NCI-H226 (cell line): Measurements from ENCODE around the gene FADS3.

Experiments
- DNase-seq: peaks from one replicate; pipeline ENCODE4 v3.0.0-alpha.2; 2015

The FADS3 gene

GRCh38 chr11:61913699-61914395 is 22.5 kb upstream of the FADS3 start:
- no peak for DNase-seq

DNA sequence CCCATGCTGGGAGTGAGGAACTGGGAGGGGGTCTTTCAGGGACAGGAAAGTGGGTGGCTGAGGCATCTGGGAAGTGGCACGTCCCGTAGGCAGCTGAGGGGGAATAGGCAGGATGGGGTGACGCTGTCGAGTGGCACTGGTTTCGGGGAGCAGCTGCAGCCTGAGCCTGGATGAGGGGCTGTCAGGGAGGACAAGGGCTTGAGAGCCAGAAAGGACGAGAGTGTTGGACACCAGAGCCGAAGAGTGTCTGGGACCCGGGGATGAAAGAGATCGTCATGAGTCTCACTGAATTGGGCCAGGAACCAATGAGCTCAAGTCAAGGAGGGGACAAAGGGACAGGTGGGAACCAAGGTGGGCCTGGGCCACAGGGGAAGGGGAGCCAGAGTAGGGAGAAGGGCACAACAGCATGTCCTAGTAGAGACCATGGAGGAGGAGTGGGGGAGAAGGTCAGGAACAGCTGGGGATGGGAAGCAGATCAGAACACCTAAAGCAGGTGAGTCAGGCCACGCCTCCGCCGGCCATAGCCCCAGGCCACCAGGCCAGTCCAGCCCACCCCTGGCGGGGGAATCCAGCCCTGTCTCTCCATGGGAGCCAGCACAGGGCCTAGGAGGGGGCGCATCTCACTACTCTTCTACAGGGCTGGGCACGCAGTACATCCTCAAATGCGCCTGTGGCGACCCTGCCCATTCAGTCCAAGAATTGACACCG is 21.8 kb upstream of the FADS3 start:
- DNase-seq, result no peak

DNA sequence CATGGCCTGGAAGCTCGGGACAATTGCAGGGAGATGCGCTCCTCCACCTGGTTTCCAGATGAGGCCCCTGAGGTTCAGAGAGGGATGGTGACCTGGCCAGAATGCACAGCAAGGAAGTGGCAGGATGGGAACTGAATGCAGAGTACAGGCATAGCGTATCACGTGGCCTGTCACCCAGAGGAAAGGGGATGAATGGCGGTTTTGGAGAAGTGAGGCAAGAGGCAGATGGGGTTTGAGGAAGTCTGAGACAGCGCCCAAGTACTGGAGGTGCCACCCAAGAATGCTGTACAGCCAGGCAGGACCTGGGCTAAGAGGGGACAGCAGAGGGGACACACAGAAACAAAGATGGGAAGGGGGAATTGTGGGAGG is 21.2 kb upstream of the FADS3 start:
- DNase-seq, result no peak

GRCh38 chr11:61911701-61912529 is 20.6 kb upstream of the FADS3 start:
- DNase-seq, result no peak

DNA sequence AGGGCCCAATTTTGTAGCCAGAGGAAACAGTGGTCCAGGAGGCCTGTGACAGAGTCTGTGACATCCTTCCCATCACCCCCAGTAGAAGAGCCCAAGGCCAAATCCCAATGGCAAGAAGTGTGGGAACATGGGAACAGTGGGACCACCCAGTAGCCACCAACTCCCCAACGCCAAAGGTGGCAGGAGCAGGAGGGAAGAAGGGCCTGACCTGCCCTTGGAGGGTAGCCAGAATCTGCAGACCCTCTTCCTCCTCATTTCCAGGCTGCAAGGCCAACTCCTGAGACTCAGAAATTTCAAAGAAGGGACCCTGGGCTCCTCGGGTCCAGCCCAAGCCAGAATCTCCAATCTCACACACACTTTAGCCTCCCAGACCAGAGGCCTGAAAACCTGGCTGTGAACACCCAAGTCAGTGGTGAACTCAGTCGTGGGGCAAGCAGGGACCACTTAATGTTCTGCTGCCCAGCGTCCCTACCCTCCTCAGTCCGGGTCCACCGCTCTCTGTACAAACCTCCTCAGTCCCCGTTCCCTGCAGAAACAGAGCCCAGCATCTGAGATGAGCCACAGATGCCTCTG is 19.9 kb upstream of the FADS3 start:
- no peak for DNase-seq

GRCh38 chr11:61910187-61911127 is 19.1 kb upstream of the FADS3 start:
- no peak for DNase-seq

- DNase-seq, result no peak
These were observed 17.5 kb upstream of the FADS3 start for GRCh38 chr11:61908730-61909316.

GRCh38 chr11:61907871-61908729 is 16.8 kb upstream of the FADS3 start:
- no peak for DNase-seq

DNA sequence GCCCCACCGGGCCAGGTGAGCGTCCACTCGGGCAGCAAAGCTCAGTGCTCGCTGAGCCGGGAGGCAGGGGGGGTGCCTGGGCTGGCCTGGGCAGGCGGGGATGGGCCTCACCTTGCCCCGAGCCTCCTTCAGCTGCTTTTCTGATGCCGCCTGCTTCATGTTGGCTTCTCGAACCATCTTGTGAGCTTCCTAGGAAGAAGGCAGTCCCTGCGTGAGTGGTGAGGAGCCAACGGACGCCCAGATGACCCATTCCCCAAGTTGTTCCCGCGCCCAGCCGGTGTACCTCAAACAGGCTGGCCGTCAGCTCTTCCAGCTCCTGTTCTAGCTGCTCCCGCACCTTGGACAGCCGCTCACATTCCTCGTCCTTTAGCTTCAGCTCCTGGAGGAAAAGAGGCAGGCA is 15.9 kb upstream of the FADS3 start:
- DNase-seq, result no peak

GRCh38 chr11:61906522-61906909 is 15.2 kb upstream of the FADS3 start:
- no peak for DNase-seq

GRCh38 chr11:61905801-61906521 is 14.6 kb upstream of the FADS3 start:
- DNase-seq, result no peak

- no peak for DNase-seq
These were observed 13.8 kb upstream of the FADS3 start for GRCh38 chr11:61905067-61905696.

GRCh38 chr11:61904539-61905048 is 13.2 kb upstream of the FADS3 start:
- no peak for DNase-seq

DNA sequence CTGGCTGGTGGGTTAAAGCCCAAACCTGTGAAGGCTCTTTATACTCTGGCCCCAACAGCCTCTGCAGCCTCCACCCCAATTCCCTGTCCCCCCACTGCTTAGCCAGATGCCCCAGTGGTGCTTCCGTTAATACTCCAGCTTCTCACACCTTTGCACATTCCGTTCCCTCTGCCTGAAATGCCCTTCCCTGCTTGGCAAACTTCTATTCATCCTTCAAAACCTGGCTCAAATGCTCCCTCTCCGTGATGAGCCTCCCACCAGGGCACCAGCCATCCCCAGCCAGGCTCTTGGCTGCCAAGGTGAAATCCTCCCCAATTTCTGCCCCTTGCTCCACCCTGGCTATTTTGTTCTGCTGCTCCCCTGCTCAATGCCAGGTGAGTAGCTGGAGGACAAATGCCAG is 12.5 kb upstream of the FADS3 start:
- no peak for DNase-seq

DNA sequence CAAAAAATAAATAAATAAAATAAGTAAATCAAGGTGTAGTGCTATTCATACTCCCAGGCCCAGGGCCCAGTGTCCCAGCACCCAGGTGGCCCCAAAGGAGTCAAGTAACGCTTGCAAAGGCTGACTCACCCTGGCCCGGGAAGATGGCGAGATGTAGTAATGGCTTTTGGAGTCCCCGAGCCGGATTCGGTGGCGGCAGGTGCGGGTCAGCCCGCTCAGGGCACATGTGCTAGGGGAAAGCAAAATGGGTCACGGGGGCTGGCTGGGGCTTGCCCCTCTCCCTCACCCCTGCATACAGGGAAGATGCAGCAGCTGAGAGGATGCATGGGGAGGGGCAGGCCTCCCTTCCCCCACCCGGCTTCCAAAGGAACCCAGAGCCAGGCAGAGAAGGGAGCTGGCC is 11.0 kb upstream of the FADS3 start:
- DNase-seq, result no peak

GRCh38 chr11:61901397-61901796 is 10.1 kb upstream of the FADS3 start:
- no peak for DNase-seq

DNA sequence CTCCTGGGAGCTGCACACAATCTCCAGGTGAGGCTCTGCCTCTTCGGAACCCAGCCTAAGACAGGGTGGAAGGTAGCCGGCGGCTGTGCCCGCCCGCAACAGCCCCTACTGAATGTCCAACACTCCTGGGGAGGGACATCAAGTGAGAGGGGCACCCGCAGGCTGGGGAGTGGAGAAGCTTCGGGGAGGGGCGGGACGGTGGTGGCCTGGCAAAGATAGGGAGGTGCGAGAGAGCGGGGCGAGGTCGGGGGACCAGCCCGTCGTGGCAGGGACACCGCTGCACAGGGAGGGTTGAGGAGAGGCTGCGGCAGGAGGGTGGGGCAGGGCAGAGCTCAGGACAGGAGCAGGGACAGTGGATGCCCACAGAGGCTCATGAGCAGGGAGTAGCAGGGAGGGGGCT is 8.9 kb upstream of the FADS3 start:
- no peak for DNase-seq

DNA sequence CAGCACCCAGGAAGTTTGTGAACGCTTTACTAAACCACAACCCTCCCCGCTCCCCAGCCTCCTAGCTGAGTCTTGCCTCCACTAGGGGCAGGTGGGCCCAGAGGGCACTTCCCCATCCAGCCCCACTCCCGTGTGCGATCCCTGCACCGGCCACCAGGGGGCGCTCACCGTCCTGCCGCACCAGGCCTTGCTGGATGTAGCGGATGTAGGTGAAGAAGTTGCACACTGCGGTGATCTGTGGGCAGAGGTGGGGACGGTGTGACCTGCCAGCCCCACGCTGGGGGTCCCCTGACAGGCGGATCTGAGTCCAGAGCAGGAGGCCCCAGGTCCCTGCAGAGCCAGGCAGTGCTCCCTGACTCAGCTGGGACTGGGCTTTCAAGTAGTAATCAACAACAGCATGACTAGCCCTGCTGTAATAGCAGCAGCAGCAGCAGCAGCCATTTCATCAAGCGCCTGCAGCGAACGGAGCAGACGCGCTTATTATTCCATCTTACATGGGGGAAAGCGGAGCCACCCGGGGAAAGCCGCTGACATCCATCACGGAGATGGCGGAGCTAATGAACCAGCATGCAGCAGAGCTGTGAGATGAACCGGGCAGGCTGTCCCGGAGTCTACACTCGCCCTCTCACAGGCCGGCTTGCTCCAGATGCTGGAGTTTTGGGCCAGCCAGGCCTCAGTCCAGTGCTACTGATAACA is 7.9 kb upstream of the FADS3 start:
- peak; percentile 57 for DNase-seq

GRCh38 chr11:61898247-61898582 is 6.9 kb upstream of the FADS3 start:
- DNase-seq, result no peak
